Measurements from ENCODE around the gene MTR. TPM values are rescaled to one million over a fixed set of nuclear protein-coding genes. Genes with fewer than 3 reads are reported as not detected.

MTR gene
- total RNA-seq, 1 donor from 2014 or later: 35.8 TPM

GRCh38 chr1:236751385-236751784 lies 43.7 kb upstream of the MTR start:
- no peaks in the 10 kb centered on the region for H3K27me3 ChIP-seq (ENCODE audit: insufficient read depth, low read length)
- no peaks in the 10 kb centered on the region for H3K36me3 Mint-ChIP-seq (ENCODE audit: low read depth, unreplicated experiment)
- H3K9me3 Mint-ChIP-seq (ENCODE audit: unreplicated experiment): no peaks in the 10 kb centered on the region
- no peaks in the 10 kb centered on the region for H3K4me1 Mint-ChIP-seq (ENCODE audit: low read depth, unreplicated experiment)
- H4K20me1 ChIP-seq (ENCODE audit: insufficient read depth, low read length): no peaks in the 10 kb centered on the region
- H3K9me3 ChIP-seq (ENCODE audit: insufficient read depth, low read depth, low read length): no peaks in the 10 kb centered on the region
- no peak overlapping the region for H3K4me3 ChIP-seq (ENCODE audit: insufficient read depth, low read depth, low read length)
- H3K27ac Mint-ChIP-seq (ENCODE audit: unreplicated experiment): no peak overlapping the region
- no peak overlapping the region for H3K9ac ChIP-seq (ENCODE audit: low read length)
- FAIRE-seq: no peak
- H3K4me2 ChIP-seq (ENCODE audit: low read length): no peak overlapping the region
- H3K4me3 Mint-ChIP-seq (ENCODE audit: unreplicated experiment): no peak overlapping the region
- no peak overlapping the region for H3K27ac ChIP-seq (ENCODE audit: low read depth, low read length)
- H3K36me3 ChIP-seq (ENCODE audit: insufficient read depth, low read length): no peaks in the 10 kb centered on the region
- no peak for DNase-seq (ENCODE audit: low read depth)
- TF ChIP-seq, protein P1, sequence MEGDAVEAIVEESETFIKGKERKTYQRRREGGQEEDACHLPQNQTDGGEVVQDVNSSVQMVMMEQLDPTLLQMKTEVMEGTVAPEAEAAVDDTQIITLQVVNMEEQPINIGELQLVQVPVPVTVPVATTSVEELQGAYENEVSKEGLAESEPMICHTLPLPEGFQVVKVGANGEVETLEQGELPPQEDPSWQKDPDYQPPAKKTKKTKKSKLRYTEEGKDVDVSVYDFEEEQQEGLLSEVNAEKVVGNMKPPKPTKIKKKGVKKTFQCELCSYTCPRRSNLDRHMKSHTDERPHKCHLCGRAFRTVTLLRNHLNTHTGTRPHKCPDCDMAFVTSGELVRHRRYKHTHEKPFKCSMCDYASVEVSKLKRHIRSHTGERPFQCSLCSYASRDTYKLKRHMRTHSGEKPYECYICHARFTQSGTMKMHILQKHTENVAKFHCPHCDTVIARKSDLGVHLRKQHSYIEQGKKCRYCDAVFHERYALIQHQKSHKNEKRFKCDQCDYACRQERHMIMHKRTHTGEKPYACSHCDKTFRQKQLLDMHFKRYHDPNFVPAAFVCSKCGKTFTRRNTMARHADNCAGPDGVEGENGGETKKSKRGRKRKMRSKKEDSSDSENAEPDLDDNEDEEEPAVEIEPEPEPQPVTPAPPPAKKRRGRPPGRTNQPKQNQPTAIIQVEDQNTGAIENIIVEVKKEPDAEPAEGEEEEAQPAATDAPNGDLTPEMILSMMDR (IDR thresholded peaks at IDR 0.05; ENCODE audit: insufficient read depth, low read depth, low read length): no peak
- TF ChIP-seq EZH2 (IDR thresholded peaks at IDR 0.05; ENCODE audit: insufficient read depth, low read length): no peak
- no peaks in the 10 kb centered on the region for H3K4me1 ChIP-seq (ENCODE audit: insufficient read depth, low read length)
- H3K79me2 ChIP-seq (ENCODE audit: insufficient read depth, low read length): no peaks in the 10 kb centered on the region
- no peaks in the 10 kb centered on the region for H3K27me3 Mint-ChIP-seq (ENCODE audit: low read depth, unreplicated experiment)
- no peak overlapping the region for H2AFZ ChIP-seq (ENCODE audit: low read depth, low read length)

DNA sequence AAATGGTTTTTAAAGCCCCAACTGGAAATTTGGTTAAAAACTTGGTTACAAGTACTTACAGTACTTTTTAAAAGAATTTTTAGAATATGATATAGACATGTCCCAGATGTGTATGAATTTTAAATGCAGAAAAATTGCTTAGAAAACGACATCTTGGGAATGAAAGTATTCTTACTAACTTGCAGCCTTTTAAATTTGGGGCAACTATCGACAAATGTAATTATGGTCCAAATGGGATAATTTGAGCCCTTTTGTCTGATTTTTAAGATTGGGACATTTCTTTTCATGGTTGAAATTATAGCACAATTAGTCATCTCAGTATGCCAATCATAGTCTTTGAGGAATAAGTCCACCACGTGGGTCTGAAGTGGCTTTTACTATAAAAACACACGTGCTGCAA lies 43.2 kb upstream of the MTR start:
- H3K79me2 ChIP-seq (ENCODE audit: insufficient read depth, low read length): no peaks in the 10 kb centered on the region
- H3K27me3 ChIP-seq (ENCODE audit: insufficient read depth, low read length): no peaks in the 10 kb centered on the region
- TF ChIP-seq, protein P1 (IDR thresholded peaks at IDR 0.05; ENCODE audit: insufficient read depth, low read depth, low read length): no peak
- no peak for TF ChIP-seq EZH2 (IDR thresholded peaks at IDR 0.05; ENCODE audit: insufficient read depth, low read length)

GRCh38 chr1:236753516-236753915 lies 41.6 kb upstream of the MTR start:
- FAIRE-seq: no peak
- Histone ChIP-seq H3K36me3 (ENCODE audit: insufficient read depth, low read length) (no peaks in the 10 kb centered on the region), H3K9ac (ENCODE audit: low read length) (no peak overlapping the region), H3K27me3 (ENCODE audit: insufficient read depth, low read length) (no peaks in the 10 kb centered on the region), H2AFZ (ENCODE audit: low read depth, low read length) (no peak overlapping the region), H3K9me3 (ENCODE audit: insufficient read depth, low read depth, low read length) (no peaks in the 10 kb centered on the region), H3K4me2 (ENCODE audit: low read length) (no peak overlapping the region), H3K4me3 (ENCODE audit: insufficient read depth, low read depth, low read length) (no peak overlapping the region), H3K4me1 (ENCODE audit: insufficient read depth, low read length) (no peaks in the 10 kb centered on the region), H4K20me1 (ENCODE audit: insufficient read depth, low read length) (no peaks in the 10 kb centered on the region), H3K79me2 (ENCODE audit: insufficient read depth, low read length) (no peaks in the 10 kb centered on the region), H3K27ac (ENCODE audit: low read depth, low read length) (no peak overlapping the region)
- Mint-ChIP-seq H3K27ac (ENCODE audit: unreplicated experiment) (no peak overlapping the region), H3K36me3 (ENCODE audit: low read depth, unreplicated experiment) (no peaks in the 10 kb centered on the region), H3K9me3 (ENCODE audit: unreplicated experiment) (no peaks in the 10 kb centered on the region), H3K27me3 (ENCODE audit: low read depth, unreplicated experiment) (no peaks in the 10 kb centered on the region), H3K4me3 (ENCODE audit: unreplicated experiment) (no peak overlapping the region), H3K4me1 (ENCODE audit: low read depth, unreplicated experiment) (no peaks in the 10 kb centered on the region)
- TF ChIP-seq, protein P1 (IDR thresholded peaks at IDR 0.05; ENCODE audit: insufficient read depth, low read depth, low read length): no peak
- TF ChIP-seq EZH2 (IDR thresholded peaks at IDR 0.05; ENCODE audit: insufficient read depth, low read length): no peak
- DNase-seq (ENCODE audit: low read depth): no peak

More for the DNA sequence above, 43.2 kb upstream of the MTR start:
- H3K9ac ChIP-seq (ENCODE audit: low read length): no peak overlapping the region
- no peaks in the 10 kb centered on the region for H3K4me1 Mint-ChIP-seq (ENCODE audit: low read depth, unreplicated experiment)
- H3K36me3 Mint-ChIP-seq (ENCODE audit: low read depth, unreplicated experiment): no peaks in the 10 kb centered on the region
- H3K4me2 ChIP-seq (ENCODE audit: low read length): no peak overlapping the region
- no peaks in the 10 kb centered on the region for H3K9me3 ChIP-seq (ENCODE audit: insufficient read depth, low read depth, low read length)
- H3K4me1 ChIP-seq (ENCODE audit: insufficient read depth, low read length): no peaks in the 10 kb centered on the region
- DNase-seq (ENCODE audit: low read depth) (no peak), FAIRE-seq (no peak)
- no peaks in the 10 kb centered on the region for H3K36me3 ChIP-seq (ENCODE audit: insufficient read depth, low read length)
- no peaks in the 10 kb centered on the region for H3K27me3 Mint-ChIP-seq (ENCODE audit: low read depth, unreplicated experiment)
- H4K20me1 ChIP-seq (ENCODE audit: insufficient read depth, low read length): no peaks in the 10 kb centered on the region
- H2AFZ ChIP-seq (ENCODE audit: low read depth, low read length): no peak overlapping the region
- H3K27ac ChIP-seq (ENCODE audit: low read depth, low read length): no peak overlapping the region
- H3K27ac Mint-ChIP-seq (ENCODE audit: unreplicated experiment): no peak overlapping the region
- H3K4me3 Mint-ChIP-seq (ENCODE audit: unreplicated experiment): no peak overlapping the region
- no peak overlapping the region for H3K4me3 ChIP-seq (ENCODE audit: insufficient read depth, low read depth, low read length)
- H3K9me3 Mint-ChIP-seq (ENCODE audit: unreplicated experiment): no peaks in the 10 kb centered on the region
